Stimulated activated CD4-positive, alpha-beta T cell treated with anti-CD3 and anti-CD28 coated beads, Interleukin-2, amount 100 ng/mL, for 4 hours (primary cell): ENCODE results near the gene POLG.

ENCODE experiments used
- DNase-seq: peaks from one replicate; pipeline ENCODE4 v3.0.0-alpha.2; 2020; ENCODE audit warnings: low read depth

Gene POLG

DNA sequence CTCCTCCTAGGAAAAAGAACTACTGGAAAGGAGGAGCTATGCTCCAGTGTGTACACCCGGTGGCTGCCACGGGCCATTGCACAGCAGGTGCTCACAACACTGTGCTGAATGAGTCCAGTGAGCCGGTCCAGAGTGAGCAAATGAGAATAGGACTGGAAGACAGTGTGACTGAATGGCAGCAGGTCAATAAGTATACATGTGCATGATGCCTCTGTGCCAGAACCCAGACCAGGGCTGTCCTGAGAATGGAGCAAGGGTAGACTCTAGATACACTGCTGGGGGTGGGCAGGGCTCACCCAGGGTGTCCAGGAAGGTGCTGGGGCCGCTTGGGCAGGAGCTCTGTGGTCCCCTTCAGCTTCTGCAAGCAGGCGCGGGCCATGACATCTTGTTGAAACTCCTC, 8.3 kb downstream of the POLG start:
- DNase-seq = no peak

DNA sequence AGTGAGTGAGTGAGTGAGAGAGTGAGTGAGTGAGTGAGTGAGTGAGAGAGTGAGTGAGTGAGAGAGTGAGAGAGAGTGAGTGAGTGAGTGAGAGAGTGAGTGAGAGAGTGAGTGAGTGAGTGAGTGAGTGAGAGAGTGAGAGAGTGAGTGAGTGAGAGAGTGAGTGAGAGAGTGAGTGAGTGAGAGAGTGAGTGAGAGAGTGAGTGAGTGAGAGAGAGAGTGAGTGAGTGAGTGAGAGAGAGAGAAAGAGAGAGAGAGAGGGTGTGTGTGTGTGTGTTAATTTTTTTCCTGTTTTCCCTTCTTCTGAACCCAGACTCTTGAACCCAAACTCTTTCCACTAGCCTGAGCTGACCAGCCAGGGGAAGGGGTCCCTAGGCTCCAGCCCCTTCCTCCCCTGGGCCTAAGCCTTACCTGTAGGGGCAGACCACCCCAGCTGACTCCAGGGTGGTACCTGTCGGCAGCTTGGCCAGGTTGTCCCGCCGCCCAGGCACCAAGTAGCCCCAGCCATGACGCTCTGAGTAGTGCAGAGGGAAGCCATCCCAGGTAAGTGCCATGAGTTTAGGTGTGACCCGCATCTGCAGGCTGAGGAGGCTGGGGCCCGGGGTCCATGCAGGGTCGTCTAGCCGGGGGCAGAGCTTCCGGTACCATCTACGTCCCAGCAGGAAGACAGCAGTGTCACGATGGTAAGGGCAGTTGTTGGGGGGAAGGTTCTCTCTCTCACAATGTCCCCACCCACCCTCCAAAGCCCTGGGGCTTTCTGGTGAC, 9.4 kb downstream of the POLG start:
- DNase-seq = no peak

DNA sequence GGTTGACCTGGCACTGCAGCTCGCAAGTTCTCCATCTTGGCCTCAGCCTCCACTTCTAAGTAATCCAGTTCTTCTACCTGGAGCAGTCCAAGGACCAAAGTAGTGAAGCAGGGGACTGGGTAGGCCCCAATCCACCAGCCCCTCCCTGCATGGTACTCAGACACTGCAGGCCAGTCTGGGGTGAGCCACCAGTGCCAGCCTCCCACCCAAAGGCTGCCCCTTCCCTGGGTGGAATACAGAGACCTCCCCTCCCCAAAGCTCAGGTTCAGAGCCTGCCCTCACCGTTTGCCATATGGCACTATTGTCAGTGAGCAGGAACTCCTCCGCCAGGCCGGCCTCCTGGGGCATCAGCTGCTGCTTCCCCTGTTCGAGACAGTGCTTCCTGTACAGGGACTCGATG, 10.8 kb downstream of the POLG start:
- no peak for DNase-seq

DNA sequence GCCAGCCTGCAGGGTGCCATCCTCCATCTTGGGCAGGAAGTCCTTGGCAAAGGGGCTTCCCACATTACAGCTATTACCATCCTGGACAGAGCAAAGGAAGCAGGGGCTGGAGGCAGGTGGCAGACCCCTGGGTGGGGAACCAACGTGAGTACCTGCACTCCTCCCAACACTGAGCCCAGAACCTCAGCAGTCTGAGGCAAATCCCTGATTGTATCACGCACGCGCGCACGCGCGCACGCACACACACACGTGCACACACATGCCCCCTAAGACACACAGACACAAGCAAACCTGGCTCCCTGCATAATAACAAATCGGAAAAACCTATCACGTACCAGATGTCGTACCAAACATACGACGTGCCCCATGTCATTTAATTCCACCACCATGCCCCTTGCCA, 11.8 kb downstream of the POLG start:
- no peak for DNase-seq

DNA sequence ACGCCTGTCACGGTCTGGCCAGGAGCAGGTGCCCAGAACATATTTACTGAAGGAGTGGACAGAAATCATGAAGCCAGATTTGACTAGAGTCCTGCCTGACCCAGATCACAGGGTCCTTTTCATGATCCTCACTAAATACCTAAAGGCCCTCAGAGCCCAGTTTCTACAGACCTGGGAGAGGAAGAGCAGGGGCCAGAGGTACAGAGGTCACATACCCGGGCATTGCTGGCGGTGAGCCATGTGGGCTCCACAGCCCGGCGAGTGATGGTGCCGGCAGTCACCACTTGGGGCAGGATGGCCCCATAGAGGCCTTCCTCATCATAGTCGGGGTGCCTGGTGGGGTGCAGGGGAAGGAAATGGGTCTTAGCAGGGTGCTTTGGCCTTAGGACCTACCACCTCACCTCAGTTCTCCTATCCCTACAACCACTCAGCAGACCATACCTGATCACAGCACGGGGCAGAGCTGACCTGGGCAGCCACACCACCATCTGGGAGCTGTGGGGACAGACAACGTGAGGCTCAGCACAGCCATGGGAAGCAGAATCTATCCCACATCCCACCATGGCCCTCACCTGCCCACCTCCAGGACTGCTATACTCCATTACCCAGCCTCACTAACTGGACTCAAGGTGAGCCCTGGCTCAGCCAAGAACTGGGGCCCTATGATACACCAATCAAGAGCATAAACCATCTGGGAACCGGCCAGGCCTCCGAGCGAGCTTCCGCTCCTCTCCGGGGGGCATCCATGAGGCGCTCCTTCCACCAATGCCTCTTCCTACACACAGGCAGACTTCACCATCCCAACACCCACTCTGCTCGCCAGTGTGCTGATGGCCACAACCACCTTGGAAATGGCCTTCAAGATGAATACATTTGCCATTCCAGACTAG, 12.9 kb downstream of the POLG start:
- no peak for DNase-seq

DNA sequence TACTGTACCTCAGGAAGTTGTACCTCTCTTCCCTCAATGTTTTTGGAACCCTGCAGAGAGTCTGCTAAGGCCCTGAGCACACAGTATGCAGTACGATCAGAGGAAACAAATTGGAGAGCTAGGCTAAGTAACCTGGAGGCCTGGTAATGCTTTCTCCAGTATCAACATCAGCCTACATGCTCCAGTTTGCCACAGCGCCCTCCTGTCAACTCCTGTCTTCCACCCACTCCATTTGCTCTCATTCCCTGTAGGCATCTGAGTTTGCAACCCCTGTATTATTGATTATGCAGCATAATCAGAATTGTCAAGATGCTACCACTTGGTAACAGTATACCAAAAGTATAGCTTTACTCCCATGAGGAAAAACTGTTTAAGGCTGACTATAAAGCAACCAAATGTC, 14.4 kb downstream of the POLG start:
- no peak for DNase-seq

DNA sequence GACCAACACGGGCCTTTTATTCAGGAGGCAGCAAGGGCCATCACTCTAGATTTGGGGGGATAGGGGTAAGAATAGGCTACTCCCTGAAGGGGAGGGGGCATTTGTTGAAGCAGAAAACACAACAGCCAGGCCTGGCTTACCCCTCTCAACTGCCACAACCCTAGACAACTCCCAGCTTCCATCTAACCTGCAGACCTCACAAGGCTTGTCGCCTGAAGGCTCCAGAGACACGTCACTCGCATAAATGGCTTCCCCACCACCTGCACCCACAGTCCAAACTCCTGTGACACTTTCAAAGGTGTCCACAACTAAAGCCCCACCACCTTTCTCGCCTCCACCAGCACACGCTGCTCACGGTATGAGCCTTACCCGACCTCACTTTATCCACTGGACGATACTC, 14.9 kb downstream of the POLG start:
- no peak for DNase-seq

DNA sequence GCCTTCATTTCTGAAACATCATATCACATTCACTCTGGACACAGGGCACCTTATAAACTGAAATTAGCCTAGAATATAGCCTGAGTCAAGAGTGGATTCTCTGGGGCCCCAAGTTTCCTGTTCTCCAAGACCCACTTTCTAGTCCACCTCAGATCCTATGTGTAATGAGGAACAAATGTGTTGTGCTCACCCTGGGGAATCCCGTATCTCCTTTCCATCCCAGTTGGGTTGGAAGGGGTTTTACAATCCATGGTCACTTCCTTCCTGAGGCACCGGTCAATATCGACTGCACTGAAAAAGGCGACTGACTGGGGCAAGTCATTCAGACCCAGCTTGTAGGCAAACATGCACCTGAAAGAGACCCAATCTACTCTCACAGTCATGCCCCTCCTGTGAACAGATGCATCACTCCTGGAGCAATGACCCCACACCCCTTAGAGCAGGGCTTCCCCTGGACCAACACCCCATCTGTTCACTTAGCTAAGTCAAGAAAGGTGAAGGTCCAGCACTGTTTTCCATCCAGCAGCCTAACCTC, 17.4 kb downstream of the POLG start:
- no peak for DNase-seq

DNA sequence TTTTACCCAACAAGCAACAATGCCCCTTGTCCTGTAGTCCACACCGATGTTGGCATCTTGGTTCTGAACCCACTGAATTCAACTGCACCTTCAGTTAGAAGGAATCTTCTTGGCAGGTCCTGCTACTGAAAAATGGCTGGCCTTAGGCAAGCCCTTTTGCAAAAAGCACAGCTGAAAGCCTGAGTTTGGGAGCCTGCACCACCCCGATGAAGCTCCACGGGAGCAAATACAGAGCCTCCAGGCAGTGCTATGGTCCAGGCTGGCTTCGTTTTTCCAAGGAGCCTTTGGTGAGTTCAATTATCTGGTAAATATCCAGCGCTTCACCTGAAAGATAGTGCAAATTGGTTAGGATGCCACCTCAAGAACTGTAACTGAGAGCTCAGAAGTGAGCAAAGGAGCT, 18.1 kb downstream of the POLG start:
- DNase-seq = no peak

DNA sequence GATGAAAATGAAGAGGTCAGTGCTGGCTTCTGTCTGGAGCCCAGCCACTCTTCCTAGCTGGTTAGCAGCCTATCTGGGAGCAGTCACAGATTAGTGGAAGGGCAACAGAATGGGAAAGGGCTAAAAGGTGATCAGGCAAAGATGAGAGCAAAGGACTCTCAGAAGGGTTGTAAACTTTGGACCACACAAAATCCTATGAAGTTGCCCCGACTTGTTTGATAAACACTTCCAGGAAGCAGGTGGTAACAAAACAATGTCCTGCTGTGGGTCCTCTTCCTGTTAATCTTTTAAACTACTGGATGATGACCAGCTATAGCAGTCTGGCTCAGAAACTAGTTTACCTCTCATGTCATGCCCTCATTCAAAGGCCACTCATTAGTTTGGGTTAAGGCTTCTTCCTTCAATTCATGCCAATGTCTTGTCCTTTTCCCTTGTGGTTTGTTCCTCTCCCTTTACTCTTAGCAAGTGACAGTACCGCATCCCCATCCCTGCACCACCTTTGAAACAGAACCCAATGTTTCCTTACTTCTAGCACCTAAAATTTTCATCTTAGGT, 19.2 kb downstream of the POLG start:
- no peak for DNase-seq

DNA sequence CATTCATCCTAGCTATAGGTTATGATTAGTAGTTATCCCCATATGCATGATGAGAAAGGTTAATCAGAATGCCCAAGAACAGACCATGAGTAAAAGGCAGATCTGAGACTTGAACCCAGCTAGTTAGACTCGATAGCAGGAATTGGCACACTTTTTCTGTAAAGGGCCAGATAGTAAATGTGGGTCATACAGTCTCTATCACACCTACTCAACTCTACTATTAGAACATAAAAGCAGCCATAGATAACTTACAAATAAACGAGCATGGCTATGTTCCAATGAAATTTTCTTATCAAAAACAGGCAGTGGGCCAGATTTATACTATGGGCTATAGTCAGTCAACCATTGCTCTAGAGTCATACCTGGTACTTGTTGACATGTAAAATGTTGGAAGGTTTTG, 24.6 kb downstream of the POLG start:
- DNase-seq = no peak

DNA sequence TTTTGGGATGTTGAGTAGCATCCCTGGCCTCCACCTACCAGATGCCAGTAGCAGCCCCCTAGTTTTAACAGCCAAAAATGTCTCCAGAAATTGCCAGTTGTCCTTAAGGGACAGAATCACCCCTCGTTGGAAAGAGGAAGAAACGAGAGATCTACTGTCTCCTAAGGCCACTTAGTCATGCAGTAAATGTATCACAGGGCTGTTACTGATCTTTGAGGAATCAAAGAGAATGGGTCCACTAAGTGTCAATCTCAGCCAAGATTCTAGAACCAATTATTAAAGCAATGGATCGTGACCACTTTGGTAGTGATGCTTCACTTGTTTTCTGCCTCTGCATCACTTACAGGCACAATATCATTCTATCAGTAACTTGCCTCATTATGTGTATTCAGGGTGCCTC, 26.4 kb downstream of the POLG start:
- no peak for DNase-seq

DNA sequence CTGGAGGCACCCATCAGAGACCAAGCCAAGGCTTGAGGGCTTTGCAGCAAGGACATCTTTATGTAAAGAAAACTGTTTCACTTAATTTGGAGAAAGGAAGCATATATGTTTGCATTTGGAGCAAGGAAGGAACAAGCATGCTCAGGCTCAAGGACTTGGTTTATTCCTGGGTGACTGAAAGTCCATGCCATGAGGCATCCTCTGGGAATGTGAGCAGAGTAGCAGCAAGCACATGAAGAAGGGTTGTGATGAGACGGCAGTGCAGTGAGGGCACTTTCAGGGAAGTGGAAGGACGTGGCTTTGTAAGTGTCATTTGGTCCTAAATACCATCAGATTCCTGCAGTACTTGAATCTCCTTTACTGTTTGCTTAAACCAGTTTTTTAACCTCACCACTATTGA, 26.8 kb downstream of the POLG start:
- DNase-seq = no peak

DNA sequence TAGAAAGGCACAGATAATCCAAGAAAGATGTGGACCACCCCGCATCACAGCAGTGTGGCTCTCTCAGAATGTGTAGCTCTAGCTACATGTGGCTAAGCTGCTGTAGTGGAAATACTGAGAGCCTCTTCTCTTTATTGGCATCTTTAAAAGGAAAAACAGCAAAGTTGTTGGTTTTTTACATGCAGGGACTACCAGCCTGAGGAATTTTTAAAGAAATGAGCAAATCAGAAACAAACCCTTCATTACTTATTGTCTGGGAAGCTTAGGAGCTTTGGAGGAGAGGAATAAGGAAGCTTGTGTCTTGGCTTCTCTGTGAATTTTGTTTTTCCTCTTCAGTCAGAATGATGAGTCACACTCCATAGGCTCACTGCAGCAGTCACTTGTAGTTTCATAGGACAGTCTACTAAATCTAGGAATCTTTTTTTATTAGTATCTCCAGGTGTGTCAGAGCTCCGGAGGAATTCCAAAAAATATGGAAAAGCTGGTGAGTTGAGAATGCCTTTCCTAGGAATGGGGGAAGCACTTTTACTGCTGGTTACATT, 27.5 kb downstream of the POLG start:
- DNase-seq = no peak

DNA sequence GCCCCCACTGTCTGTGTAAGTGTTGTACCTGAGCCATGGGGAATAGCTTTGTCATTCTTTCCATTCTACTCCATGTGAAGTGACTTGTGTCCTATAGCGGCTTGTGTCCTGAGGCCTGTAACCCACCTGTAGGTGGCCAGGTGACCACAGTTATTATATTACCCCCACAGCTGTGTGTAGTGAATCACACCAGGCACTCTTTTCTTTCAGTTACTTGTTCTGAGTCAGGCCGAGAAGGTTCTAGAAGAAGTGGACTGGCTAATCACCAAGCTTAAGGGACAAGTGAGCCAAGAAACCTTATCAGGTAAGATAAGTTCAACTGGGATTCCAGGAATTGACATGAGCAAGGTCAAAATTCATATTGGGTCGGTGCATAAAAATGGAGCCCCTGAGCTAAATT, 29.2 kb downstream of the POLG start:
- no peak for DNase-seq

DNA sequence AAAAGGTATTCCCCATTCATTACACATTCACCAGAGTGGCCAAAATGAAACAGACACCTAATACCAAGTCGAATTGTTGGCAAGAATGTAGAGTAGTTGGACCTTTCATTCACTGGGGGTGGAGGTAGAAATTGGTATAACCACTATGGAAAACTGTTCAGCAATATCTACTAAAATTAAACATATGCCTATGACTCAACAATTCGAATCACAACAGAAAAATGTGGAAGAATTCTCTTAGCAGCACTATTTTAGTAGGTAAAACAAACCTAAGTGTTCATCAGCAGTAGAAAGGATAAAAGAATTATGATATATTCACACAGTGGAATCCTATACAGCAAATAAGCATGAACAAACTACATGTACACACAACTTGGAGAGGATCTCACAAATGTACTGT, 30.6 kb downstream of the POLG start:
- no peak for DNase-seq

DNA sequence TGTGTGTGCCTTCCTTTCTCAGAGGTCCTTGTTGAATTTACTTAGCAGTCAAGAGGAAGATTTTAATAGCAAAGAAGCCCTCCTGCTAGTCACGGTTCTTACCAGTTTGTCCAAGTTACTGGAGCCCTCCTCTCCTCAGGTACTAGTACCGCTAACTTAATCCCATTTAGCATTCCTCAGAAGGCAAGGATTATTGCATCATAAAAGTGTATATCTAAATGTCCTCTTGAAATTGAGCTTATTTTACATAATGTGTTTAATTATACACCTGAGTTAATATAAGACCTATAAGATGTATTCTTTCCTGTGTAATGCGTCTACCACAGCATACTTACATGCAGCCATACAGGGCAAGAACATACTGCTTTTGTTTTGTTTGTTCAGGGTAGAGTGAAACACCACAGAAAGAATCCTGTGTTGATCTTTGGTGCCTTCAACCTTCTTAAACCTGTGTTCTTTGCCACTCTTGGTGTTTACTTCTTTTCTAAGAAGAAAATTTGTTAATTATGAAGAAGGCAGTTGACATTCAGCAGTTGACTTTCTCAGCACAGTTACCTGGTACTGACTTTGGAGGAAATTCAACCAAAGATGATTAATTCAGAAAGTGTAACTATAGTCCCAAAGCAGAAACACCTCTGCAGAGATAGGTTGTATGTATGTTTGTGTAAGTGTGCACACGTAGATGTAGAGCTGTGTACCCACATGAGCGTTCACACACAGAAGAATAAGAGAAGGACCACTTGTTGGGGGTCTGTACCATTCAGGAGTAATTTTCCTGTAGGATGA, 33.1 kb downstream of the POLG start:
- DNase-seq = no peak

DNA sequence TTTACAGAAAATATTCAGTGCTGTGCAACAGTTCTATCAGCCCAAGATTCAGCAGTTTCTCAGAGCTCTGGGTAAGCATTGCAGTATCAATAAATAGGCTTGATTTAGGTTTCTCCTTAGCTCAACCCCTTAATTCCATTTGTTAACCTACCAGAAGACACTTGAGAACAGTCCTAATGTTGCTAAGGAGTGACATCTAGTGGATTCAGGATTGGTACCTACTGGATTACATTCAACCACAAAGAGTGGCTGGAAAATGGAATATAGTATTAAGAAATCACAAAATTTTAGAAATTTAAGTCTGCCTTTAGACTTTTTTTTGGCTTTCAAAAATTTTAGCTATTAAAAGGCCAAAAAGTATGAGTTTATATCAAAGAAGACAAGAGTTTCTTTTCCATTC, 34.7 kb downstream of the POLG start:
- DNase-seq = no peak

DNA sequence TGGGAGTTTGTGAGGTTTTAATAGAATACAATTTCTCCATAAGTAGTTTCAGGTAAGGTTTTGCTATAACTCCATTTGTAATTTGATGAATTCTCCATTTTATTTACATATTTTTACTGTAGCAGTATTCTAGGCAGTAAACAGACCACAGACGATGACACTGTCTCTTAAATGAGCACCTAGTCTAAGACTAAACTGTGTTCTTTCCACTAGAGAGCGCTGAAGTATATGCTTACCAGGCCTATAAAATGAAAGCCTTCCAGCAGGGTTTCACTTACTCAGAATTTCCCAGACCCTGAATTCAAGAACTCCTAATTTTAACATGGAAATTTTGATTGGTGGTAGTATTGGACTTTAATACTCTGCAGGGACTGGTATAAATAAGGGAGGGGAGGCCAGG, 41.6 kb downstream of the POLG start:
- no peak for DNase-seq

DNA sequence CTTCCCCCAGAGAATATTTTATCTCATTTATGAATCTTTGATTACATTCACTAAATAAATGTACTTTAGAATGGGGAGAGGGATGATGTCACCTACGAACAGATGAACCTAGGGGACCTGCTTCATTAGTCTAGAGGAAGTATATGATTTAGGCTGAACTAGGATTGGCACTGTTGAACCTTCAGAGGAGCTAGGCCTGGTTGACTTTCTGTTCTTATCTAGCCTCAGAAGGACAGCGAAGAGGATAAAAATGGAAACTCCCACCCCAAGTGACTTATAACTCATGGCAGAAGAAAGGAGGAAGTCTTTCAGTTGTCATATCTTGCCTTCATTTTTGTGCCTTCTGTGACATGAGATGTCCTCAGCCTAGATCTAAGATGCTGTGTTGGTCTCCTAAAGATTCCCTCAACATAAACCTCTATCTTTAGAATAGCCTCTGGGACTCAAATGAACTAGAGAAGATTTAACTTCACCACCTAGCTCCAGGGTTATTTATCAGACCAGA, 42.6 kb downstream of the POLG start:
- no peak for DNase-seq

DNA sequence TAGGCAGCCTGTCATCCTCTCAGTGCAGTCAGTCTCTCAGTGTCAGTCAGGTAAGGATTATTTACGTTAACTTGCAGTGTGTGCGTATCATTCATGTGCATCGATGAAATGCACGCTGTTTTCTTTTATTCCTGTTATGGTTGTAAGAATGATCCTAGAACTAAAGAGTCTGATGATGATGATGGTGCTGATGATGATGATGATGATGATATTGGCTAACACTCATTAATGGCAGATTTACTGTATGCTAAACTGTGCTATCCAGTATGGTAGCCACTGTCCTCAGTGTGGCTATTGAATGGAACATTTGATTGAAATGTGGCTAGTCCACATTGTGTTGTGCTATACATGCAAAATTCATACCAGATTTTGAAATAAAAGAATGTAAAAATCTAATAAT, 51.4 kb downstream of the POLG start:
- no peak for DNase-seq

DNA sequence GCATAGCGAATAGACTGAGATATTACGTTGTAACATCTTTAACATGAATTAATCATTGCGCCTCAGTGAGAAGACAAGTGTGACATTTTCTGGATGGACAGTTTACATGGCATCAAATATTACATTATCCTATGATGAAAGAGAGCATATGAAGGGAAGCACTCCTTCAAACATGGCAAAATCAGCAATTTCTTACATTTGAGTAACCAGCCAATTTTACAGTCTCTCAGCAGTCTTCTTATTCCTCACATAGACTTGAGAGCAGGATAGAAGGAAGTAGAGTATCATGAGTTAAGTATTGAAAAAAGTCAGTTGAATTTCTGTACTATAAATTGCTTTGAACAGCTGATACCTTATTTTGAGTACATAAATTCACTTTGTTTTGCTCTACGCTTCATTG, 52.0 kb downstream of the POLG start:
- no peak for DNase-seq
